GM12878 (cell line): ENCODE results near the gene FAF1.

Experiments used
- BRCA1 ChIP-seq: IDR thresholded peaks from 2 replicates; pipeline ENCODE4 v1.6.1; 2011; ENCODE audit warnings: low read depth, low read length, improper control_type of control experiment
- EP300 ChIP-seq, 2 experiments: fragments of 150-350 bp in 1 of 2; IDR thresholded peaks; 2 replicates each; pipeline ENCODE4 v1.6.1; 2011 to 2012; ENCODE audit warnings: low read depth in 2 of 2, low read length in 2 of 2, borderline replicate concordance in 1 of 2, improper control_type of control experiment in 1 of 2, inconsistent platforms in 1 of 2; ENCODE audit not compliant: control insufficient read depth in 1 of 2
- ESRRA ChIP-seq: IDR thresholded peaks from 2 replicates; pipeline ENCODE4 v1.6.1; 2012; ENCODE audit warnings: mild to moderate bottlenecking, low read length, improper control_type of control experiment
- RFX5 ChIP-seq: IDR thresholded peaks from 2 replicates; pipeline ENCODE4 v1.6.1; 2011; ENCODE audit warnings: low read depth, low read length, improper control_type of control experiment
- STAT1 ChIP-seq: fragments of 450-650 bp; conservative IDR thresholded peaks from 2 replicates; pipeline ENCODE4 v1.6.1; 2014; ENCODE audit warnings: antibody characterized with exemption, mild to moderate bottlenecking
- ZNF274 ChIP-seq: IDR thresholded peaks from one replicate; pipeline ENCODE4 v1.8.0; 2011; ENCODE audit not compliant: insufficient read length, insufficient read depth

DNA sequence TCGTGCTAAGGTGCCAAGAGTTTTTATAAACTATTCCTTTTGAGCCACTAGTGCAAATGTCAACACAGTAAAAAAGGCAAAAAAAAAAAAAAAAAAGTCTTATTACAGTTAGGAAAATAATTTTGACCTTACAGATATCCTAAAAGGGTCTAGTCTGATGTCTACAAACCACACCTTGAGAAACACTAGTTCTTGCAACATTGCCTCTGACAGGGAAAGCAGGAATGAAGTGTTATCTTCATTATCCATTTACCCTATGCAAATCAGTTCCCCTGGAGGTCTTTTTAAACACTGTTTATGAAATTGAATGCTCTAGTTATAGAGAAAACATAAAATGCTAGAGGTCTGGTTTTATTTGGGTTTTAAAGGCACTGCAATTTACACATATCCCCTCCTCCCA lies 421.6 kb downstream of the FAF1 start:
- no peak for TF ChIP-seq BRCA1
- no peak for TF ChIP-seq ESRRA
- TF ChIP-seq RFX5: no peak
- TF ChIP-seq EP300 (IDR thresholded peaks at IDR 0.05; ENCODE audit: borderline replicate concordance in 1 of 2, control insufficient read depth in 1 of 2, low read depth in 2 of 2, low read length in 2 of 2): no peak
- TF ChIP-seq ZNF274: no peak
- no peak for TF ChIP-seq STAT1
